ENCODE results near the gene USP6NL. TPM values are rescaled to one million over a fixed set of nuclear protein-coding genes. Genes with fewer than 3 reads are reported as not detected.
A peak's percentile ranks its signal among the peaks of the same experiment; 100 is the strongest.

Gene USP6NL
- total RNA-seq, 1 donor from 2014 or later = 29.6 TPM

DNA sequence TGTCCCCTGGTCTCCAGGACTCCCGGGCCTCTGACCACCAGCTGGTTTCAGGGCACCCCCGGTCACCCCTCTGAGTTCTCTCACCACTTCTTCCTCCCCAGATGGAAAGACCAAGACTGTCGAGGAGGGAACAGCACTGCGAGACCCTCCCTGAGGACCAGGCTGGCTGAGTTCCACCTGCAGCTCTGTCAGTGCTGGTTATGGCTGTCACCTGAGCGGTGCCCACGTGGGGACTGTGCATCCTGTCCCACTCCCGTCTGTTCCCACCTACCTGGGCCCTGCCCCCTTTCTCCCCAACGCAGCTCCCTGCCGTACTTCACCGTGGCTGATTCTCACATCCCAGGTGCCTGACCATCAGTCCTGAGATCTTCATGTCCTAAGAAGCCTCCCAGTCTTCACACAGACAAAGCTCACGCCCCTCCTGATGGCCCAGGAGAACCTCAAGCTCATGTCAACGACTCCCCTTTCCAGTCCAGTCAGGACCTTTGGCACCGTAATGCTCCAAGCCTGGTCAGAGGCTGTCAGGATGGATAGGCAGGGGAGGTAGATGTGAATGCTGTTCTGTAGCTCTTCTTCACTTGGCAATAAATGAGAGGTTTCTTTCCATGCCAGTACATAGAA is 159.7 kb downstream of the USP6NL start:
- H3K27me3 Mint-ChIP-seq = peaks cover 7% of the 10 kb centered on the region
- peaks cover 9% of the 10 kb centered on the region for H3K36me3 Mint-ChIP-seq
- no peak overlapping the region for H3K4me3 Mint-ChIP-seq
- TF ChIP-seq, protein P1, sequence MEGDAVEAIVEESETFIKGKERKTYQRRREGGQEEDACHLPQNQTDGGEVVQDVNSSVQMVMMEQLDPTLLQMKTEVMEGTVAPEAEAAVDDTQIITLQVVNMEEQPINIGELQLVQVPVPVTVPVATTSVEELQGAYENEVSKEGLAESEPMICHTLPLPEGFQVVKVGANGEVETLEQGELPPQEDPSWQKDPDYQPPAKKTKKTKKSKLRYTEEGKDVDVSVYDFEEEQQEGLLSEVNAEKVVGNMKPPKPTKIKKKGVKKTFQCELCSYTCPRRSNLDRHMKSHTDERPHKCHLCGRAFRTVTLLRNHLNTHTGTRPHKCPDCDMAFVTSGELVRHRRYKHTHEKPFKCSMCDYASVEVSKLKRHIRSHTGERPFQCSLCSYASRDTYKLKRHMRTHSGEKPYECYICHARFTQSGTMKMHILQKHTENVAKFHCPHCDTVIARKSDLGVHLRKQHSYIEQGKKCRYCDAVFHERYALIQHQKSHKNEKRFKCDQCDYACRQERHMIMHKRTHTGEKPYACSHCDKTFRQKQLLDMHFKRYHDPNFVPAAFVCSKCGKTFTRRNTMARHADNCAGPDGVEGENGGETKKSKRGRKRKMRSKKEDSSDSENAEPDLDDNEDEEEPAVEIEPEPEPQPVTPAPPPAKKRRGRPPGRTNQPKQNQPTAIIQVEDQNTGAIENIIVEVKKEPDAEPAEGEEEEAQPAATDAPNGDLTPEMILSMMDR (conservative IDR thresholded peaks at IDR 0.05) = no peak
- no peaks in the 10 kb centered on the region for H3K9me3 Mint-ChIP-seq
- DNase-seq (ENCODE audit: extremely low spot score, unreplicated experiment) = peak; percentile 47
- H3K27ac Mint-ChIP-seq = no peak overlapping the region
- no peaks in the 10 kb centered on the region for H3K4me1 Mint-ChIP-seq (ENCODE audit: unreplicated experiment)

DNA sequence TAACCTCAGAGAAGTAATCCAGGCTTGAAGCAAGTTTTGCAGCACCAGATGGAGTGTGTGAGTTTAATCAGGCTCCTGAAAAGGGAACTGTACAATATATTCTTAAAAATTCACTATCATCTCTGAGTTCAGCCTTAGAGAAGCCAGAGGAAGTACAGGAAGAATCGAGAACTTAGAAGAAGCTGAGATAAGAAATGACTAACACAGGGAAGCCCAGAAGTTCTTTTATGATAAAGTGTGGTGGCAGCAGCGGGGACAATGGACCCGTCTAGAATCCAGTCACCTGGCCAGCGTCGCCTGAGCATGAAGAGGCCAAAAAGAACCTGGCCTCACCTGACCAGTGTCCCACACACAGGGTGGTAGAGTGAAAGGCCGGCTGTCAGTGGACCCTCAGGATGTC is 161.0 kb downstream of the USP6NL start:
- H3K4me3 Mint-ChIP-seq = no peak overlapping the region
- peaks cover 15% of the 10 kb centered on the region for H3K27me3 Mint-ChIP-seq
- peaks cover 5% of the 10 kb centered on the region for H3K36me3 Mint-ChIP-seq
- TF ChIP-seq, protein P1 (conservative IDR thresholded peaks at IDR 0.05) = no peak
- peak; percentile 37 for DNase-seq (ENCODE audit: extremely low spot score, unreplicated experiment)
- H3K27ac Mint-ChIP-seq = no peak overlapping the region
- H3K4me1 Mint-ChIP-seq (ENCODE audit: unreplicated experiment) = no peaks in the 10 kb centered on the region
- H3K9me3 Mint-ChIP-seq = no peaks in the 10 kb centered on the region

DNA sequence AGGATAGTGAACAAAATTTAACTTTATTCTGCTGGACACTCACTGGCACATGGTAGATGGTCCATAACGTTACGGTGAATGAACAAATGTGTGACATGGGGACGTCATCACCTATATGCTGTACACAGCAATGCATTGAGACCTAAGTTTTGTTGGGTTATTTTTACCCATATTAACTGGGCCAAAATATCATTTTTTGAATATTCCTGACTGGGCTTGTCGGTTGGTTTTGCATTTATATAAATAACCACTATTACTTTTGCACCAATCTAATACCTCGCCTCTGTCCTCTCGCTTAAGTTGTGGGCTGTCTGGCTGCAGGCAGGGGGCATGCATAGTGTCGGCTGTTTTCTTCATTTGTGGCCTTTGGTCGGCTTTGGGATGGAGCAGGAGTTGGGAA is 161.7 kb downstream of the USP6NL start:
- Mint-ChIP-seq H3K27me3 (peaks cover 15% of the 10 kb centered on the region), H3K36me3 (no peaks in the 10 kb centered on the region)

DNA sequence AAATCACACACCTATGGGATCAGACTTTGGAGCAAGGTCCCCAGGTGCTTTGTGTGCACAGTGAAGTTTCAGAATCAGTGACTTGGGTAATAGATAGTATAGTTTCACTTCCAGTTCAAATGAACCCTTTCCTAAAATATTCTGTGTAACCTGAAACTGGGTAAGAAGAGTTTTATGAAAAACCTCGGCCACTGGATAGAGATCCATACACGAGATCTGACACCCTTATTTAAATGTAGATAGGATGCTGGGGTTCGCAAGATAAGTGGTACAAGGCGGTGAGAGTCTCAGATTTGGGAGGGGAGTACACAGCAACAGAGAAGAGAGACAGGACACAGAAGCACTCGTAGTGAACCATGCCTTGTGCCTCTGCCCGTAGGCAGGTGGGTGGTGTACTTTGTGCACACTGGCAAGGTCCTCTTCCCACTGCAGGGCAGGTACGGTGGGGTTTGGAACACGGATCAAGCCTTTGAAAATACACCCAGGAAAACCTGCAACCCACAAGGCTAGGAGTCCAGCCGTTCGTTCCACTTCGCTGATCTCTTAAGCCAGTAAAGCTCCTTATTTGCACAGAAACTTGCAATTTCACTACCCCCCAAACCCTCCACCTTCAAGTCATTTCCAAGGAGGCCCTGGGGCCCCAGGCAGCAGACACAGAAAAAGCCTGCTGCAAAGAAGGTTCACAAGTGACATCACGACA is 162.8 kb downstream of the USP6NL start:
- H3K4me3 Mint-ChIP-seq = no peak overlapping the region
- no peaks in the 10 kb centered on the region for H3K9me3 Mint-ChIP-seq
- H3K27ac Mint-ChIP-seq = no peak overlapping the region
- peak; percentile 11 for DNase-seq (ENCODE audit: extremely low spot score, unreplicated experiment)
- no peaks in the 10 kb centered on the region for H3K4me1 Mint-ChIP-seq (ENCODE audit: unreplicated experiment)
- H3K27me3 Mint-ChIP-seq = peaks cover 15% of the 10 kb centered on the region
- H3K36me3 Mint-ChIP-seq = no peaks in the 10 kb centered on the region
- TF ChIP-seq, protein P1 (conservative IDR thresholded peaks at IDR 0.05) = no peak

More for the DNA sequence above, 161.7 kb downstream of the USP6NL start:
- H3K4me1 Mint-ChIP-seq (ENCODE audit: unreplicated experiment) = no peaks in the 10 kb centered on the region
- H3K9me3 Mint-ChIP-seq = no peaks in the 10 kb centered on the region
- H3K27ac Mint-ChIP-seq = no peak overlapping the region
- no peak overlapping the region for H3K4me3 Mint-ChIP-seq
- peak; percentile 22 for DNase-seq (ENCODE audit: extremely low spot score, unreplicated experiment)
- TF ChIP-seq, protein P1 (conservative IDR thresholded peaks at IDR 0.05) = no peak

DNA sequence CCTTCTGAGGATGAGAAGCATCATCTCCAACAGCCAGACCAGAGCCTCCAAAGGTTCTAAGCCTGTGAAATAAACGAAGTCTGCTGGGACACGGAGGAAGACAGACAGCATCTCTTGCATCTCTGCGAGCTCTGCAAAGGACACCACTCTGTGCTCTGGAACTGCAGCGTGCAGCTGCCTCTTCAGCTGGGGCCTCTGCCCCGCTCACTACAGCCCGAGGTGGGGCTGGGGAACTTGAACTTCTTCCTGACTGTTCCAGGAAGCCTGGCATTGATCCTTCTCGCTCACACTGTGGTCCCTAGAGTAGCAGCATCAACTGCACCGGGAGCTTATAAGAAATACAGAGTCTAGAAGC is 163.3 kb downstream of the USP6NL start:
- no peaks in the 10 kb centered on the region for H3K4me1 Mint-ChIP-seq (ENCODE audit: unreplicated experiment)
- H3K36me3 Mint-ChIP-seq = no peaks in the 10 kb centered on the region
- no peak overlapping the region for H3K27ac Mint-ChIP-seq
- H3K4me3 Mint-ChIP-seq = no peak overlapping the region
- TF ChIP-seq, protein P1 (conservative IDR thresholded peaks at IDR 0.05) = no peak
- peak; percentile 36 for DNase-seq (ENCODE audit: extremely low spot score, unreplicated experiment)
- peaks cover 15% of the 10 kb centered on the region for H3K27me3 Mint-ChIP-seq
- no peaks in the 10 kb centered on the region for H3K9me3 Mint-ChIP-seq

Measured in type B pancreatic cell (in vitro differentiated cells).